Thyroid gland (tissue), 4 donors: ENCODE data around the gene TTLL5.

Experiments
- CTCF ChIP-seq, 6 experiments: fragments of 200-600 bp in 3 of 6; fragments of 450-650 bp in 3 of 6; sonication (generic) in 3 of 6; IDR thresholded peaks; one replicate each; pipeline ENCODE4 v1.5.1; 2016 to 2019; ENCODE audit warnings: antibody characterized with exemption in 6 of 6, mild to moderate bottlenecking in 2 of 6, inconsistent platforms in 1 of 6, moderate library complexity in 1 of 6
- POLR2A ChIP-seq, 2 donors: fragments of 450-650 bp; IDR thresholded peaks; one replicate each; pipeline ENCODE4 v1.6.1; 2017; ENCODE audit warnings: antibody characterized with exemption in 2 of 2, mild to moderate bottlenecking in 2 of 2, moderate library complexity in 1 of 2

- no peak for TF ChIP-seq CTCF (IDR thresholded peaks at IDR 0.05)
- no peak for TF ChIP-seq POLR2A (IDR thresholded peaks at IDR 0.05)
These were observed 300.6 kb downstream of the TTLL5 start for GRCh38 chr14:75961662-75962061.
